ENCODE results near the gene REXO5.

Gene REXO5

GRCh38 chr16:20866145-20866772, 59.9 kb downstream of the REXO5 start:
- no peaks in the 10 kb centered on the region for H3K27me3 ChIP-seq (ENCODE audit: insufficient read depth, low read length)
- peaks cover 9% of the 10 kb centered on the region; the same call in 1 of the 2 replicates for H3K36me3 ChIP-seq (ENCODE audit: insufficient read depth, low read depth, low read length)
- H3K9me3 ChIP-seq (ENCODE audit: insufficient read depth, low read depth, low read length) = no peaks in the 10 kb centered on the region
- H3K27ac ChIP-seq (ENCODE audit: low read length) = no peak overlapping the region
- H3K9ac ChIP-seq (ENCODE audit: low read depth, low read length) = peak overlapping the region; percentile 25; the same call in 1 of the 2 replicates
- H3K4me1 ChIP-seq (ENCODE audit: insufficient read depth, low read length) = peaks cover 12% of the 10 kb centered on the region; the same call in 1 of the 2 replicates
- no peak overlapping the region for H3K4me3 ChIP-seq (ENCODE audit: low read length)

DNA sequence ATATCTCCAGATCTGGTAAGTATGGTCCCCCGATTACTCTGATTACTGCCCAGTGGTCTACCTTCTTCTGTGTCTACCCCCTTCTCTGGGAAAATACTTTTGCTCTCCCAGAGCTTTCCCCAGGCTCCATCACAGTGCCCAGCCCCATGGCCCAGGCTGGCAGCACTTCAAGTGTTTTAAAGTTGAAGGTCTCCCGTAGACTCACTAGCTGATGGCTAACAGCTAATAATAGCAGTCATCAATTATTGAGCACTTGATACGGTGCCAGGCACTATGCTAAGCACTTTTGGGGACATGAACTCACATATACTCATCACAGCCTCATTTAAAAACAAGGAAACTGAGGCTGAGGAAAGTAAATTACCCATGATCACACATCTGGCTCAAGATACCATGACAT, 60.5 kb downstream of the REXO5 start:
- H3K4me3 ChIP-seq (ENCODE audit: low read length) = no peak overlapping the region
- no peaks in the 10 kb centered on the region for H3K9me3 ChIP-seq (ENCODE audit: insufficient read depth, low read depth, low read length)
- no peak overlapping the region for H3K27ac ChIP-seq (ENCODE audit: low read length)
- no peaks in the 10 kb centered on the region for H3K27me3 ChIP-seq (ENCODE audit: insufficient read depth, low read length)
- H3K36me3 ChIP-seq (ENCODE audit: insufficient read depth, low read depth, low read length) = peaks cover 5% of the 10 kb centered on the region; the same call in 1 of the 2 replicates
- no peak overlapping the region for H3K9ac ChIP-seq (ENCODE audit: low read depth, low read length)
- H3K4me1 ChIP-seq (ENCODE audit: insufficient read depth, low read length) = peaks cover 12% of the 10 kb centered on the region; the same call in 1 of the 2 replicates

- H3K9ac ChIP-seq (ENCODE audit: low read depth, low read length) = no peak overlapping the region
- H3K27ac ChIP-seq (ENCODE audit: low read length) = no peak overlapping the region
- peaks cover 12% of the 10 kb centered on the region; the same call in 1 of the 2 replicates for H3K4me1 ChIP-seq (ENCODE audit: insufficient read depth, low read length)
- H3K27me3 ChIP-seq (ENCODE audit: insufficient read depth, low read length) = no peaks in the 10 kb centered on the region
- no peaks in the 10 kb centered on the region for H3K9me3 ChIP-seq (ENCODE audit: insufficient read depth, low read depth, low read length)
- H3K4me3 ChIP-seq (ENCODE audit: low read length) = no peak overlapping the region
- H3K36me3 ChIP-seq (ENCODE audit: insufficient read depth, low read depth, low read length) = no peaks in the 10 kb centered on the region
These were observed 61.3 kb downstream of the REXO5 start for GRCh38 chr16:20867585-20867984.

DNA sequence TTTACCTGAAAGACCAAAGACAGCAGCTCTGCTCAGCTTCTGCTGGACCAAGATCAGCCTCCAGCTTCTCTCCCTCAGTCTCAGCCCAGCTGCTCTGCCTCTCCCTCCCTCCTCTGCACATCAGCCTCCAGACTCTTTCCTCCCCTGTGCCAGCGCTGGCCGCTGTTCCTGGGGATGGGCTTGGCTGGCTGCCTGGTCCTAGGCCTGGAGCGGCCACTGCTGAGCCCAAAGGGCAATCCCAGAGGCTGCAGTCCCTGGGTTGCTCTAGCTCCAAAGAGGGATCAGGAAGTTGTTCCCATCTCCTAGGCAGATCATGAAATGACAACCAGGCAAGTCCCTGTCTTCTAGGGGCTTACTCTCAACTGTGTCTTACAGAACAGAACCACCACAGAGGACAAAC, 62.6 kb downstream of the REXO5 start:
- no peaks in the 10 kb centered on the region for H3K27me3 ChIP-seq (ENCODE audit: insufficient read depth, low read length)
- H3K4me3 ChIP-seq (ENCODE audit: low read length) = no peak overlapping the region
- no peak overlapping the region for H3K9ac ChIP-seq (ENCODE audit: low read depth, low read length)
- H3K9me3 ChIP-seq (ENCODE audit: insufficient read depth, low read depth, low read length) = no peaks in the 10 kb centered on the region
- H3K27ac ChIP-seq (ENCODE audit: low read length) = no peak overlapping the region
- no peaks in the 10 kb centered on the region for H3K36me3 ChIP-seq (ENCODE audit: insufficient read depth, low read depth, low read length)
- peaks cover 9% of the 10 kb centered on the region; the same call in 1 of the 2 replicates for H3K4me1 ChIP-seq (ENCODE audit: insufficient read depth, low read length)

- no peak overlapping the region for H3K4me3 ChIP-seq (ENCODE audit: low read length)
- no peaks in the 10 kb centered on the region for H3K36me3 ChIP-seq (ENCODE audit: insufficient read depth, low read depth, low read length)
- no peak overlapping the region for H3K27ac ChIP-seq (ENCODE audit: low read length)
- no peak overlapping the region for H3K9ac ChIP-seq (ENCODE audit: low read depth, low read length)
- no peaks in the 10 kb centered on the region for H3K9me3 ChIP-seq (ENCODE audit: insufficient read depth, low read depth, low read length)
- no peaks in the 10 kb centered on the region for H3K27me3 ChIP-seq (ENCODE audit: insufficient read depth, low read length)
- peaks cover 12% of the 10 kb centered on the region; the same call in 1 of the 2 replicates for H3K4me1 ChIP-seq (ENCODE audit: insufficient read depth, low read length)
These were observed 63.9 kb downstream of the REXO5 start for GRCh38 chr16:20870122-20870820.

DNA sequence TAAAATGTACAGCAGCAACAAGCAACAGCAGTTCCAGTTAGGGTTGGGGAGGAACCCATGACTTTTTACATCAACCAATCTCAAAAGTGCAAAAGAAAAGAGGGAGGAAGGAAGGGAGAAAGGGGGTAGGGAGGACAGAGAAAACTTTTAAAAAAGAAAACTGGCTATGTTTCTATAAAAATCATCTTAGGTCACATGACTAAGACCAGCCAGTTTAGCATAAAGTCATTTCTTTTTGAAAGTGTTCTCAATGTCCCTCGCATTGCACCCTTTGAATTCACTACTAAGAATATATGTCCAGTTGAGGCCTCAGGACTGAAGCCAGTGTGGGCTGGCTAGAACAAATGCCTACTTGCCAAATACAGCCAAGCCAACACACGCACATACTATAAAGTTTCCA, 64.9 kb downstream of the REXO5 start:
- H3K27ac ChIP-seq (ENCODE audit: low read length) = no peak overlapping the region
- H3K4me1 ChIP-seq (ENCODE audit: insufficient read depth, low read length) = peaks cover 9% of the 10 kb centered on the region; the same call in 1 of the 2 replicates
- H3K36me3 ChIP-seq (ENCODE audit: insufficient read depth, low read depth, low read length) = no peaks in the 10 kb centered on the region
- no peaks in the 10 kb centered on the region for H3K27me3 ChIP-seq (ENCODE audit: insufficient read depth, low read length)
- H3K4me3 ChIP-seq (ENCODE audit: low read length) = no peak overlapping the region
- H3K9me3 ChIP-seq (ENCODE audit: insufficient read depth, low read depth, low read length) = no peaks in the 10 kb centered on the region
- H3K9ac ChIP-seq (ENCODE audit: low read depth, low read length) = no peak overlapping the region

DNA sequence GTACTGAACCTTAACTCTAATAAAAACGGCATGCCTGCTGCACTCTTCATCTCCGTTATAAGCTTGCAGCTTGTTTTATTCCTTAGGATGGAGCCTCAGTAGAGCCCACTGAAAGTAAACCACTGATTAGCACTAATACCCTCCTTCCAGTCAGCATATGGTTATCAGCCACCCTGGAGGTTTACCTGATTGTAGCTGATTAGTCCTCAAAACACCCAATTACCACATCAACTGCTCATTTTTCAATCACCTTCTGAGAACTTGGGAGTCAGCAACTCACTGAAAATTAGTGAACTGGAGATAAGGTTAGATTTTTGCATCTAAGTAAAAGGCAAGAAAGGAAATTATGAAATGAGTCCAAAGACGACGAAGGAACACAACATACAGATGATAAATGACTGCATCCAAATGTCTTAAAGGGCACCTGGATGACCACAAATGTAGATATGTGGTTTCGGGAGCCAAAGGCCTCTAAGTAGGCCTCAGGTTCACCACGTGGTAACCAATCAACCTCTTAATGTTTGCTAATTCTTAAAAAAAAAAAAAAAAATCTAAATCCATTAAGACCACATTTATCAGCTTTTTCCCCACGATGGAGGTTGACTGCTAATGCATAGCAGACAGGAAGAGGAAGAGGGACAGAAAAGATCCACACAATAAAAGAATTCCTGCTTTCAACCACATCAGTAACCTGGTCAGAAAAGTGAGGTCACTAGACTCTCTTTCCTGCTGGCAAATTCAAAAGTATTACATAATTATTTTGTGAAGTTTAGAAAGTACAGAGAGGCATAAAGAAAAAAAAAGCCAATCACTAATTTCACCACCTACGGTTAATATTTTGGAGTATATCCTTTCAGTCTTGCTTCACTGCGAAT, 65.9 kb downstream of the REXO5 start:
- Histone ChIP-seq H3K27ac (ENCODE audit: low read length) (no peak overlapping the region), H3K4me3 (ENCODE audit: low read length) (no peak overlapping the region), H3K9me3 (ENCODE audit: insufficient read depth, low read depth, low read length) (no peaks in the 10 kb centered on the region), H3K4me1 (ENCODE audit: insufficient read depth, low read length) (0 out of 2 replicates have a peak, but pooled peaks cover 5% of the 10 kb centered on the region), H3K27me3 (ENCODE audit: insufficient read depth, low read length) (no peaks in the 10 kb centered on the region), H3K36me3 (ENCODE audit: insufficient read depth, low read depth, low read length) (no peaks in the 10 kb centered on the region), H3K9ac (ENCODE audit: low read depth, low read length) (no peak overlapping the region)

GRCh38 chr16:20873331-20873730, 67.0 kb downstream of the REXO5 start:
- Histone ChIP-seq H3K9me3 (ENCODE audit: insufficient read depth, low read depth, low read length) (no peaks in the 10 kb centered on the region), H3K27me3 (ENCODE audit: insufficient read depth, low read length) (no peaks in the 10 kb centered on the region), H3K4me1 (ENCODE audit: insufficient read depth, low read length) (0 out of 2 replicates have a peak, but pooled peaks cover 5% of the 10 kb centered on the region), H3K27ac (ENCODE audit: low read length) (no peak overlapping the region), H3K36me3 (ENCODE audit: insufficient read depth, low read depth, low read length) (no peaks in the 10 kb centered on the region), H3K9ac (ENCODE audit: low read depth, low read length) (no peak overlapping the region), H3K4me3 (ENCODE audit: low read length) (no peak overlapping the region)

- Histone ChIP-seq H3K27ac (ENCODE audit: low read length) (no peak overlapping the region), H3K9me3 (ENCODE audit: insufficient read depth, low read depth, low read length) (no peaks in the 10 kb centered on the region), H3K4me3 (ENCODE audit: low read length) (no peak overlapping the region), H3K9ac (ENCODE audit: low read depth, low read length) (no peak overlapping the region), H3K4me1 (ENCODE audit: insufficient read depth, low read length) (0 out of 2 replicates have a peak, but pooled peaks cover 6% of the 10 kb centered on the region), H3K27me3 (ENCODE audit: insufficient read depth, low read length) (no peaks in the 10 kb centered on the region), H3K36me3 (ENCODE audit: insufficient read depth, low read depth, low read length) (no peaks in the 10 kb centered on the region)
These were observed 67.8 kb downstream of the REXO5 start for GRCh38 chr16:20874088-20874581.

GRCh38 chr16:20875355-20875650, 69.0 kb downstream of the REXO5 start:
- 0 out of 2 replicates have a peak, but pooled peaks cover 8% of the 10 kb centered on the region for H3K4me1 ChIP-seq (ENCODE audit: insufficient read depth, low read length)
- H3K27ac ChIP-seq (ENCODE audit: low read length) = no peak overlapping the region

DNA sequence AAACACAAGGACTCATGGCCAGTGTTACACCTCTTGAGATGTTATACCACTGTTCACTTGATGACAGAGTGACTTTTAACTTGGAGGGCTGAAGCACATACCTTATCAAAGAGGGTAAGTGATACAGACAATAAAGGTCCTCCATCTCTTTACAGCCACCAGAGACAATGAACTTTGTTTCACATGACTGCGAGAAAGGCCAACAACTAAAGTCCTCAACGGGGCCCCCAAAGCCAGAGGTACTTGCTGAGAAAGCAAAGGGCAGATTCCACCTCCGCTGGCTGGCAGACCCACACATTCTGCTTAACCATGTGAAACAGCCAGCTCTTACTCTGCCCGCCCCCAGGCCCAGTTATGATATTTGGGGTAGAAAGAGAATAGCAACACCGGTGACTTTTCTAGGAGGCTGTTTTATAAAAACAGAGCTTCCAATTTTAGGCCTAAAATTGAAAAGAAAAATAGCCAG, 72.4 kb downstream of the REXO5 start:
- no peak overlapping the region for H3K4me3 ChIP-seq (ENCODE audit: low read length)
- no peaks in the 10 kb centered on the region for H3K27me3 ChIP-seq (ENCODE audit: insufficient read depth, low read length)
- no peak overlapping the region for H3K27ac ChIP-seq (ENCODE audit: low read length)
- H3K9ac ChIP-seq (ENCODE audit: low read depth, low read length) = no peak overlapping the region
- 0 out of 2 replicates have a peak, but pooled peaks cover 8% of the 10 kb centered on the region for H3K4me1 ChIP-seq (ENCODE audit: insufficient read depth, low read length)
- H3K36me3 ChIP-seq (ENCODE audit: insufficient read depth, low read depth, low read length) = no peaks in the 10 kb centered on the region
- H3K9me3 ChIP-seq (ENCODE audit: insufficient read depth, low read depth, low read length) = no peaks in the 10 kb centered on the region

More at GRCh38 chr16:20875355-20875650, 69.0 kb downstream of the REXO5 start:
- no peaks in the 10 kb centered on the region for H3K36me3 ChIP-seq (ENCODE audit: insufficient read depth, low read depth, low read length)
- no peaks in the 10 kb centered on the region for H3K27me3 ChIP-seq (ENCODE audit: insufficient read depth, low read length)
- no peak overlapping the region for H3K4me3 ChIP-seq (ENCODE audit: low read length)
- no peaks in the 10 kb centered on the region for H3K9me3 ChIP-seq (ENCODE audit: insufficient read depth, low read depth, low read length)
- H3K9ac ChIP-seq (ENCODE audit: low read depth, low read length) = no peak overlapping the region

Data from iPS-20b (cell line).